HepG2 (cell line): Measurements from ENCODE around the gene LRP1-AS. TPM values are rescaled to one million over a fixed set of nuclear protein-coding genes. Genes with fewer than 3 reads are reported as not detected.
A peak's percentile ranks its signal among the peaks of the same experiment; 100 is the strongest.

ENCODE experiments used
- ATF2 ChIP-seq: sonication (generic); formaldehyde crosslinking; IDR thresholded peaks from 2 replicates; pipeline ENCODE4 v1.4.0; 2020; ENCODE audit warnings: missing genetic modification reagents
- CTCF ChIP-seq: sonication (generic); formaldehyde crosslinking; IDR thresholded peaks from 2 replicates; pipeline ENCODE4 v1.5.0; 2020; ENCODE audit warnings: mild to moderate bottlenecking, missing genetic modification reagents, moderate library complexity
- FLYWCH1 ChIP-seq: sonication (generic); formaldehyde crosslinking; IDR thresholded peaks from 2 replicates; pipeline ENCODE4 v1.8.1; 2023; ENCODE audit warnings: mild to moderate bottlenecking, missing genetic modification reagents
- HMGXB4 ChIP-seq, 2 experiments: sonication (generic) in 1 of 2; formaldehyde crosslinking in 1 of 2; IDR thresholded peaks; 2 replicates each; pipeline versions ENCODE4 v1.4.0 to v1.6.1; 2018 to 2020; ENCODE audit warnings: missing genetic modification reagents in 2 of 2, borderline replicate concordance in 1 of 2, low read depth in 1 of 2, mild to moderate bottlenecking in 1 of 2, missing biosample characterization in 1 of 2
- KLF11 ChIP-seq: IDR thresholded peaks from 2 replicates; pipeline ENCODE4 v1.6.1; 2016; ENCODE audit warnings: missing compliant biosample characterization
- POLR2AphosphoS2 ChIP-seq: IDR thresholded peaks from 2 replicates; pipeline ENCODE4 v1.6.1; 2011; ENCODE audit warnings: low read depth, low read length, improper control_type of control experiment
- ZBTB40 ChIP-seq, 2 experiments: fragments of 450-650 bp in 1 of 2; sonication (generic) in 1 of 2; formaldehyde crosslinking in 1 of 2; IDR thresholded peaks; 2 replicates each; pipeline versions ENCODE4 v1.6.1 to v1.8.0; 2016 to 2022; ENCODE audit warnings: antibody characterized with exemption in 1 of 2, mild to moderate bottlenecking in 1 of 2, missing genetic modification reagents in 1 of 2
- ZMYM4 ChIP-seq: sonication (generic); formaldehyde crosslinking; IDR thresholded peaks from 2 replicates; pipeline ENCODE4 v1.8.1; 2023; ENCODE audit warnings: mild to moderate bottlenecking, missing genetic modification reagents
- ZNF256 ChIP-seq: sonication (generic); formaldehyde crosslinking; conservative IDR thresholded peaks from 2 replicates; pipeline ENCODE4 v1.4.0; 2020; ENCODE audit warnings: missing genetic modification reagents
- ZNF280B ChIP-seq: sonication (generic); formaldehyde crosslinking; IDR thresholded peaks from 2 replicates; pipeline ENCODE4 v1.5.0; 2020; ENCODE audit warnings: missing genetic modification reagents, mild to moderate bottlenecking, borderline replicate concordance
- ZNF644 ChIP-seq: IDR thresholded peaks from 2 replicates; pipeline ENCODE4 v1.6.1; 2016; ENCODE audit warnings: low read depth
- ZSCAN9 ChIP-seq: IDR thresholded peaks from 2 replicates; pipeline ENCODE4 v1.6.1; 2016; ENCODE audit warnings: borderline replicate concordance
- polyA plus RNA-seq, 8 experiments: library from polyadenylated mRNA; depleted of rRNA in 3 of 8; stranded (reverse) in 7 of 8; unstranded in 1 of 8; fragments of >200 nt; fragmentation: Illumina TruSeq in 4 of 8; extraction: Trizol in 4 of 8; gene quantifications; 2 replicates each; pipeline versions ENCODE4 v1.2.1 to v1.2.3, GENCODE V29; 2011 to 2016; ENCODE audit warnings: low read depth in 4 of 8, missing spikeins in 1 of 8, mixed read lengths in 1 of 8; ENCODE audit not compliant: insufficient read depth in 1 of 8
- total RNA-seq, 5 experiments: library from RNA; depleted of rRNA; stranded (reverse); fragments of >200 nt; fragmentation: Illumina TruSeq; extraction: Trizol; gene quantifications; 2 replicates each; pipeline ENCODE4 v1.2.3, GENCODE V29; 2016; ENCODE audit warnings: low read depth in 1 of 5

The LRP1-AS gene
- total and polyA plus RNA-seq, 2 of the 13 experiments (the other 11 are each of a cell fraction or from before 2014, with no cell fraction given), result 0.20 TPM; not detected in 1

GRCh38 chr12:57127101-57127725 lies 20.2 kb downstream of the LRP1-AS start (continued):
- TF ChIP-seq ZBTB40 (IDR thresholded peaks at IDR 0.05) (no peak), ZBTB40 (CRISPR knock-in tag; IDR thresholded peaks at IDR 0.05) (no peak), POLR2AphosphoS2 (no peak), ZNF256 (no peak), ZNF644 (CRISPR knock-in tag) (no peak), CTCF (CRISPR knock-in tag) (peak; percentile 88), ZNF280B (CRISPR knock-in tag) (no peak; the same call in 1 of the 2 replicates), ATF2 (CRISPR knock-in tag) (peak; percentile 57; the same call in 1 of the 2 replicates), FLYWCH1 (CRISPR knock-in tag) (no peak), KLF11 (CRISPR knock-in tag) (no peak), HMGXB4 (CRISPR knock-in tag; IDR thresholded peaks at IDR 0.05; ENCODE audit: borderline replicate concordance in 1 of 2, low read depth in 1 of 2) (peak; percentile 57 to 85; a peak in 3 of 4 replicates), ZSCAN9 (CRISPR knock-in tag) (no peak; the same call in 1 of the 2 replicates), ZMYM4 (CRISPR knock-in tag) (0 out of 2 replicates have a peak, but pooled peaks have one; percentile 35)
